ENCODE measurements around the gene TTC12. TPM values are rescaled to one million over a fixed set of nuclear protein-coding genes. Genes with fewer than 3 reads are reported as not detected.

TTC12 gene
- total and polyA plus RNA-seq, 9 of the 15 experiments (the other 6 are each of a cell fraction or from before 2014, with no cell fraction given): 5.1 to 19.9 (median 13.4) TPM

DNA sequence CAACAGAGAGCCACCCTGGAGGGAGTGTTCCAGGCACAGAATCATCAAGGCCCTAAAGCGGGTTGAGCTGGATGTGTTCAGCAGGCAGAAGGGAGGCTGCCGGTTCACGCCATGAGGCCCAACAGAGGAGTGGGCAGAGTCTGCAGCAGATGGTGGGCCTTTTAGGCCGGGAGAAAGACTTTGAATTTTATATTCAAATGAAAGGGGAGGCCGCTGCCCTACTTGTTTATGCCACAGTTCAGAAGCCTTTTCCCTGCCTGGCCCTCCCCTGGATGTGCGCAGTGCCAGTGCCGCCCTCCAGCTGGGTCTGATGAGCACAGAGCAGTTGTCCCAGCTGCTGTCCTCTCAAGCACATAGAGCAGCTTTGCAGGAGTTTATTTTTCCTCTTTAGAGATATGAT, 46.9 kb upstream of the TTC12 start:
- Histone ChIP-seq H3K36me3 (ENCODE audit: control insufficient read depth, insufficient read depth, low read length) (no peaks in the 10 kb centered on the region), H3K27ac (ENCODE audit: extremely low read depth, low read depth, low read length) (no peak overlapping the region), H3K9me3 (replicated peaks; ENCODE audit: control insufficient read depth, insufficient read depth, low read depth, low read length) (no peaks in the 10 kb centered on the region), H3K27me3 (ENCODE audit: control insufficient read depth in 2 of 2, insufficient read depth in 2 of 2, low read length in 2 of 2) (peaks cover 4 to 45% of the 10 kb centered on the region in 2 experiments; a peak in 4 of 5 replicates), H3K9me1 (ENCODE audit: control insufficient read depth, insufficient read depth, low read length) (no peaks in the 10 kb centered on the region), H4K20me1 (replicated peaks; ENCODE audit: control insufficient read depth, insufficient read depth, low read length) (no peaks in the 10 kb centered on the region; the same call in none of the 2 replicates), H2AFZ (ENCODE audit: low read depth, low read length) (no peak overlapping the region), H3K4me3 (no peak overlapping the region), H3K79me2 (ENCODE audit: control insufficient read depth, insufficient read depth, low read length) (no peaks in the 10 kb centered on the region), H3K4me1 (replicated peaks in 1 of 2; ENCODE audit: control insufficient read depth in 2 of 2, insufficient read depth in 2 of 2, low read length in 2 of 2) (no peaks in the 10 kb centered on the region), H3K4me2 (ENCODE audit: insufficient read depth, low read length) (no peak overlapping the region), H3K9ac (ENCODE audit: insufficient read depth in 1 of 2, low read depth in 2 of 2, low read length in 2 of 2) (no peak overlapping the region)
- ATAC-seq (no peak), FAIRE-seq (no peak), DNase-seq (ENCODE audit: extremely low read depth in 1 of 4, low spot score in 3 of 4) (no peak)
- BruUV-seq (replicated peaks): no TSS peak
- in situ Hi-C loops (cut with MboI): no loop called here
- 1% methylated on average over 7 of the region's 7 CpGs for WGBS (ENCODE audit: insufficient coverage, low coverage, missing lambda C conversion rate)
- POLR2A ChIA-PET: no interaction called here
- CTCF ChIA-PET (ENCODE audit: low intra/inter-chr PET ratio): no interaction called here
- intact Hi-C loops (cut with micrococcal nuclease): no loop called here
- no peak for TF ChIP-seq TBP (optimal IDR thresholded peaks at IDR 0.05; ENCODE audit: low read depth, low read length)
- TF ChIP-seq ZFP36 (IDR thresholded peaks at IDR 0.05; ENCODE audit: low read depth, low read length, partially characterized antibody): no peak
- TF ChIP-seq NR4A1 (CRISPR knock-in tag; IDR thresholded peaks at IDR 0.05): no peak
- no peak for TF ChIP-seq NR4A1 (tag; IDR thresholded peaks at IDR 0.05)
- no peak for TF ChIP-seq ZNF586 (CRISPR knock-in tag; conservative IDR thresholded peaks at IDR 0.05)
- no peak for TF ChIP-seq NCOA1 (IDR thresholded peaks at IDR 0.05; ENCODE audit: low read depth)
- TF ChIP-seq, protein P1, sequence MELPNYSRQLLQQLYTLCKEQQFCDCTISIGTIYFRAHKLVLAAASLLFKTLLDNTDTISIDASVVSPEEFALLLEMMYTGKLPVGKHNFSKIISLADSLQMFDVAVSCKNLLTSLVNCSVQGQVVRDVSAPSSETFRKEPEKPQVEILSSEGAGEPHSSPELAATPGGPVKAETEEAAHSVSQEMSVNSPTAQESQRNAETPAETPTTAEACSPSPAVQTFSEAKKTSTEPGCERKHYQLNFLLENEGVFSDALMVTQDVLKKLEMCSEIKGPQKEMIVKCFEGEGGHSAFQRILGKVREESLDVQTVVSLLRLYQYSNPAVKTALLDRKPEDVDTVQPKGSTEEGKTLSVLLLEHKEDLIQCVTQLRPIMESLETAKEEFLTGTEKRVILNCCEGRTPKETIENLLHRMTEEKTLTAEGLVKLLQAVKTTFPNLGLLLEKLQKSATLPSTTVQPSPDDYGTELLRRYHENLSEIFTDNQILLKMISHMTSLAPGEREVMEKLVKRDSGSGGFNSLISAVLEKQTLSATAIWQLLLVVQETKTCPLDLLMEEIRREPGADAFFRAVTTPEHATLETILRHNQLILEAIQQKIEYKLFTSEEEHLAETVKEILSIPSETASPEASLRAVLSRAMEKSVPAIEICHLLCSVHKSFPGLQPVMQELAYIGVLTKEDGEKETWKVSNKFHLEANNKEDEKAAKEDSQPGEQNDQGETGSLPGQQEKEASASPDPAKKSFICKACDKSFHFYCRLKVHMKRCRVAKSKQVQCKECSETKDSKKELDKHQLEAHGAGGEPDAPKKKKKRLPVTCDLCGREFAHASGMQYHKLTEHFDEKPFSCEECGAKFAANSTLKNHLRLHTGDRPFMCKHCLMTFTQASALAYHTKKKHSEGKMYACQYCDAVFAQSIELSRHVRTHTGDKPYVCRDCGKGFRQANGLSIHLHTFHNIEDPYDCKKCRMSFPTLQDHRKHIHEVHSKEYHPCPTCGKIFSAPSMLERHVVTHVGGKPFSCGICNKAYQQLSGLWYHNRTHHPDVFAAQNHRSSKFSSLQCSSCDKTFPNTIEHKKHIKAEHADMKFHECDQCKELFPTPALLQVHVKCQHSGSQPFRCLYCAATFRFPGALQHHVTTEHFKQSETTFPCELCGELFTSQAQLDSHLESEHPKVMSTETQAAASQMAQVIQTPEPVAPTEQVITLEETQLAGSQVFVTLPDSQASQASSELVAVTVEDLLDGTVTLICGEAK (IDR thresholded peaks at IDR 0.05): no peak
- TF ChIP-seq, protein P1 (CRISPR knock-in tag; IDR thresholded peaks at IDR 0.05): no peak
- TF ChIP-seq CBX1 (IDR thresholded peaks at IDR 0.05; ENCODE audit: low read depth): no peak
- no peak for TF ChIP-seq DNMT1 (IDR thresholded peaks at IDR 0.05)
- no peak for TF ChIP-seq TBL1XR1 (IDR thresholded peaks at IDR 0.05; ENCODE audit: low read length in 2 of 2)
- TF ChIP-seq, protein P2, sequence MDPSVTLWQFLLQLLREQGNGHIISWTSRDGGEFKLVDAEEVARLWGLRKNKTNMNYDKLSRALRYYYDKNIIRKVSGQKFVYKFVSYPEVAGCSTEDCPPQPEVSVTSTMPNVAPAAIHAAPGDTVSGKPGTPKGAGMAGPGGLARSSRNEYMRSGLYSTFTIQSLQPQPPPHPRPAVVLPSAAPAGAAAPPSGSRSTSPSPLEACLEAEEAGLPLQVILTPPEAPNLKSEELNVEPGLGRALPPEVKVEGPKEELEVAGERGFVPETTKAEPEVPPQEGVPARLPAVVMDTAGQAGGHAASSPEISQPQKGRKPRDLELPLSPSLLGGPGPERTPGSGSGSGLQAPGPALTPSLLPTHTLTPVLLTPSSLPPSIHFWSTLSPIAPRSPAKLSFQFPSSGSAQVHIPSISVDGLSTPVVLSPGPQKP (CRISPR knock-in tag; IDR thresholded peaks at IDR 0.05): no peak
- TF ChIP-seq XRCC4 (IDR thresholded peaks at IDR 0.05; ENCODE audit: extremely low read depth, insufficient read depth, insufficient read length): no peak
- TF ChIP-seq MTA3 (IDR thresholded peaks at IDR 0.05; ENCODE audit: borderline replicate concordance): no peak
- TF ChIP-seq BRD4 (IDR thresholded peaks at IDR 0.05): no peak
- no peak for TF ChIP-seq GABPA (tag; conservative IDR thresholded peaks at IDR 0.05; ENCODE audit: low read depth)
